SK-N-SH (cell line): ENCODE measurements around the gene FCRL5.

ENCODE experiments used
- EP300 ChIP-seq, 2 experiments: IDR thresholded peaks; 2 replicates each; pipeline versions ENCODE4 v1.4.0 to v1.6.1; 2012; ENCODE audit warnings: borderline replicate concordance in 1 of 2, low read depth in 1 of 2, low read length in 1 of 2
- FOXM1 ChIP-seq: IDR thresholded peaks from 2 replicates; pipeline ENCODE4 v1.4.0; 2012; ENCODE audit warnings: low read depth, mild to moderate bottlenecking
- IRF3 ChIP-seq: fragments of 150-350 bp; IDR thresholded peaks from 2 replicates; pipeline ENCODE4 v1.6.1; 2016; ENCODE audit warnings: mild to moderate bottlenecking, low read depth, low read length
- MAX ChIP-seq: IDR thresholded peaks from 2 replicates; pipeline ENCODE4 v1.4.0; 2012; ENCODE audit warnings: low read depth
- POLR2AphosphoS5 ChIP-seq: IDR thresholded peaks from 2 replicates; pipeline ENCODE4 v1.6.1; 2012; ENCODE audit warnings: low read depth, low read length
- SIN3A ChIP-seq: IDR thresholded peaks from 2 replicates; pipeline ENCODE4 v1.6.1; 2012; ENCODE audit warnings: low read depth, mild to moderate bottlenecking, low read length, moderate library complexity, borderline replicate concordance
- TAF1 ChIP-seq: IDR thresholded peaks from 2 replicates; pipeline ENCODE4 v1.6.1; 2012; ENCODE audit warnings: low read depth, mild to moderate bottlenecking, low read length, moderate library complexity, borderline replicate concordance
- TCF12 ChIP-seq: IDR thresholded peaks from 2 replicates; pipeline ENCODE4 v1.4.0; 2012
- TEAD4 ChIP-seq: IDR thresholded peaks from 2 replicates; pipeline ENCODE4 v1.4.0; 2012; ENCODE audit warnings: mild to moderate bottlenecking, borderline replicate concordance; ENCODE audit not compliant: insufficient read depth
- USF1 ChIP-seq: IDR thresholded peaks from 2 replicates; pipeline ENCODE4 v1.4.0; 2012; ENCODE audit warnings: low read depth, borderline replicate concordance
- ZBTB33 ChIP-seq: IDR thresholded peaks from 2 replicates; pipeline ENCODE4 v1.4.0; 2012; ENCODE audit warnings: low read depth, borderline replicate concordance
- TF ChIP-seq, protein P1 (sequence below): fragments of 200-600 bp; sonication (generic); IDR thresholded peaks from 2 replicates; pipeline ENCODE4 v1.6.1; 2017; ENCODE audit warnings: antibody characterized with exemption, mild to moderate bottlenecking, moderate library complexity

- no peak for TF ChIP-seq USF1
- TF ChIP-seq, protein P1, sequence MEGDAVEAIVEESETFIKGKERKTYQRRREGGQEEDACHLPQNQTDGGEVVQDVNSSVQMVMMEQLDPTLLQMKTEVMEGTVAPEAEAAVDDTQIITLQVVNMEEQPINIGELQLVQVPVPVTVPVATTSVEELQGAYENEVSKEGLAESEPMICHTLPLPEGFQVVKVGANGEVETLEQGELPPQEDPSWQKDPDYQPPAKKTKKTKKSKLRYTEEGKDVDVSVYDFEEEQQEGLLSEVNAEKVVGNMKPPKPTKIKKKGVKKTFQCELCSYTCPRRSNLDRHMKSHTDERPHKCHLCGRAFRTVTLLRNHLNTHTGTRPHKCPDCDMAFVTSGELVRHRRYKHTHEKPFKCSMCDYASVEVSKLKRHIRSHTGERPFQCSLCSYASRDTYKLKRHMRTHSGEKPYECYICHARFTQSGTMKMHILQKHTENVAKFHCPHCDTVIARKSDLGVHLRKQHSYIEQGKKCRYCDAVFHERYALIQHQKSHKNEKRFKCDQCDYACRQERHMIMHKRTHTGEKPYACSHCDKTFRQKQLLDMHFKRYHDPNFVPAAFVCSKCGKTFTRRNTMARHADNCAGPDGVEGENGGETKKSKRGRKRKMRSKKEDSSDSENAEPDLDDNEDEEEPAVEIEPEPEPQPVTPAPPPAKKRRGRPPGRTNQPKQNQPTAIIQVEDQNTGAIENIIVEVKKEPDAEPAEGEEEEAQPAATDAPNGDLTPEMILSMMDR, result no peak
- TF ChIP-seq SIN3A, result no peak
- no peak for TF ChIP-seq EP300 (IDR thresholded peaks at IDR 0.05; ENCODE audit: borderline replicate concordance in 1 of 2, low read depth in 1 of 2, low read length in 1 of 2)
- no peak for TF ChIP-seq POLR2AphosphoS5
- no peak for TF ChIP-seq TCF12
- TF ChIP-seq MAX, result no peak
- TF ChIP-seq FOXM1, result no peak
- no peak for TF ChIP-seq IRF3
- no peak for TF ChIP-seq TAF1
- no peak for TF ChIP-seq TEAD4
- no peak for TF ChIP-seq ZBTB33
These were observed 35.3 kb downstream of the FCRL5 start for GRCh38 chr1:157517016-157517415.
